Natural killer cell (primary cell): ENCODE data around the gene BOC. TPM values are rescaled to one million over a fixed set of nuclear protein-coding genes. Genes with fewer than 3 reads are reported as not detected.

Experiments used
- ATAC-seq, 3 donors: fragments of 150-1000 bp in 2 of 3; fragments of 200-7000 bp in 1 of 3; cut with Tn5 transposase; 1 replicate in 1 of 3; 2 replicates in 2 of 3; pipeline ENCODE4 v1.10.0; 2021; ENCODE audit warnings: mild to moderate bottlenecking in 2 of 3, moderate library complexity in 2 of 3
- DNase-seq, 2 donors: peaks; one replicate each; pipeline versions ENCODE4 v3.0.0 to v3.0.0-alpha.2; 2013 to 2021; ENCODE audit warnings: mixed read lengths in 1 of 2
- H3K27ac ChIP-seq: one replicate; pipeline ENCODE4 v1.5.1; 2013; ENCODE audit warnings: mild to moderate bottlenecking, low read length
- H3K27me3 ChIP-seq: one replicate; pipeline ENCODE4 v1.6.1; 2013; ENCODE audit warnings: low read length; ENCODE audit not compliant: control insufficient read depth, insufficient read depth
- H3K36me3 ChIP-seq: one replicate; pipeline ENCODE4 v1.6.1; 2013; ENCODE audit warnings: low read length; ENCODE audit not compliant: control insufficient read depth, insufficient read depth
- H3K4me1 ChIP-seq: one replicate; pipeline ENCODE4 v1.6.1; 2013; ENCODE audit warnings: low read length; ENCODE audit not compliant: control insufficient read depth, insufficient read depth
- H3K4me3 ChIP-seq: one replicate; pipeline ENCODE4 v1.5.1; 2013; ENCODE audit warnings: low read length
- H3K9me3 ChIP-seq: one replicate; pipeline ENCODE4 v1.6.1; 2013; ENCODE audit warnings: low read length; ENCODE audit not compliant: control insufficient read depth, insufficient read depth
- H3K27ac Mint-ChIP-seq, 2 donors: one replicate each; pipeline ENCODE4 v1.8.0; 2022; ENCODE audit warnings: mild to moderate bottlenecking in 2 of 2, mixed read lengths in 2 of 2, moderate library complexity in 1 of 2
- H3K27me3 Mint-ChIP-seq, 2 donors: one replicate each; pipeline ENCODE4 v1.8.0; 2022; ENCODE audit warnings: low read depth in 2 of 2, mixed read lengths in 2 of 2
- H3K36me3 Mint-ChIP-seq: one replicate; pipeline ENCODE4 v1.8.0; 2022; ENCODE audit warnings: mixed read lengths
- H3K4me1 Mint-ChIP-seq, 2 donors: one replicate each; pipeline ENCODE4 v1.8.0; 2022; ENCODE audit warnings: mixed read lengths in 2 of 2
- H3K4me3 Mint-ChIP-seq: one replicate; pipeline ENCODE4 v1.8.0; 2022; ENCODE audit warnings: mild to moderate bottlenecking, moderate library complexity, mixed read lengths
- H3K9me3 Mint-ChIP-seq, 2 donors: one replicate each; pipeline ENCODE4 v1.8.0; 2022; ENCODE audit warnings: mixed read lengths in 2 of 2
- CTCF ChIP-seq: fragments of 200-600 bp; IDR thresholded peaks from one replicate; pipeline ENCODE4 v1.8.0; 2022; ENCODE audit warnings: antibody characterized with exemption
- WGBS: methylation state at CpG from one replicate; pipeline ENCODE4 v1.1.7; 2013; ENCODE audit warnings: missing lambda C conversion rate; ENCODE audit not compliant: insufficient coverage; 5-methylcytosine and 5-hydroxymethylcytosine counted together
- intact Hi-C: fragments of 100-400 bp; cut with micrococcal nuclease; formaldehyde crosslinking; loops from one replicate; pipeline ENCODE4 v1.14.2; 2022
- total RNA-seq, 4 donors: library from RNA; stranded (reverse); fragments of 120-200 nt in 1 of 4; gene quantifications; one replicate each; pipeline versions ENCODE4 v1.2.3 to v1.2.4, GENCODE V29; 2013 to 2022

BOC gene
- total RNA-seq, 3 donors from 2014 or later (not counting 1 experiment from before 2014, with no cell fraction given) = 0.10 TPM; not detected in 2

GRCh38 chr3:113218011-113218680 lies 6.8 kb downstream of the BOC start:
- Histone ChIP-seq H3K27me3 (peaks cover 4% of the 10 kb centered on the region), H3K9me3 (no peaks in the 10 kb centered on the region), H3K36me3 (no peaks in the 10 kb centered on the region), H3K4me3 (no peak overlapping the region), H3K27ac (no peak overlapping the region), H3K4me1 (no peaks in the 10 kb centered on the region)
- Mint-ChIP-seq H3K36me3 (no peaks in the 10 kb centered on the region), H3K9me3 (no peaks in the 10 kb centered on the region), H3K4me3 (no peak overlapping the region), H3K4me1 (peaks cover 14 to 19% of the 10 kb centered on the region in 2 donors), H3K27ac (no peak overlapping the region), H3K27me3 (peaks cover 53 to 100% of the 10 kb centered on the region in 2 donors)
- intact Hi-C loops = no loop called here
- no peak for ATAC-seq
- WGBS = 76% methylated on average over 10 of the region's 10 CpGs
- no peak for TF ChIP-seq CTCF
- DNase-seq = no peak

- peaks cover 4% of the 10 kb centered on the region for H3K27me3 ChIP-seq
- no peak overlapping the region for H3K4me3 ChIP-seq
- H3K4me1 ChIP-seq = peaks cover 3% of the 10 kb centered on the region
- no peak for TF ChIP-seq CTCF
- peaks cover 53 to 100% of the 10 kb centered on the region in 2 donors for H3K27me3 Mint-ChIP-seq
- H3K36me3 Mint-ChIP-seq = no peaks in the 10 kb centered on the region
- H3K36me3 ChIP-seq = no peaks in the 10 kb centered on the region
- no peak for ATAC-seq
- no peak overlapping the region for H3K4me3 Mint-ChIP-seq
- H3K27ac ChIP-seq = no peak overlapping the region
- H3K9me3 Mint-ChIP-seq = no peaks in the 10 kb centered on the region
- peaks cover 19 to 21% of the 10 kb centered on the region in 2 donors for H3K4me1 Mint-ChIP-seq
- no peak for DNase-seq
- 50% methylated on average over 1 of the region's 1 CpG for WGBS
- no peak overlapping the region for H3K27ac Mint-ChIP-seq
- no peaks in the 10 kb centered on the region for H3K9me3 ChIP-seq
- intact Hi-C loops = no loop called here
Measured at GRCh38 chr3:113218681-113219045, 7.3 kb downstream of the BOC start.

- no peak overlapping the region for H3K27ac ChIP-seq
- Mint-ChIP-seq H3K27me3 (peaks cover 56 to 97% of the 10 kb centered on the region in 2 donors), H3K4me3 (no peak overlapping the region), H3K36me3 (no peaks in the 10 kb centered on the region), H3K4me1 (peaks cover 27 to 29% of the 10 kb centered on the region in 2 donors), H3K27ac (no peak overlapping the region), H3K9me3 (no peaks in the 10 kb centered on the region)
- peaks cover 4% of the 10 kb centered on the region for H3K27me3 ChIP-seq
- H3K9me3 ChIP-seq = no peaks in the 10 kb centered on the region
- no peaks in the 10 kb centered on the region for H3K36me3 ChIP-seq
- peaks cover 12% of the 10 kb centered on the region for H3K4me1 ChIP-seq
- intact Hi-C loops = no loop called here
- no peak for DNase-seq
- H3K4me3 ChIP-seq = no peak overlapping the region
- WGBS = 35% methylated on average over 6 of the region's 6 CpGs
- TF ChIP-seq CTCF = no peak
- ATAC-seq = peak in 1 of 3 donors; percentile 66
Measured at GRCh38 chr3:113219605-113220300, 8.4 kb downstream of the BOC start.
